K562 (cell line): ENCODE data around the gene NDUFS5. TPM values are rescaled to one million over a fixed set of nuclear protein-coding genes. Genes with fewer than 3 reads are reported as not detected.

Source experiments
- DIDO1 ChIP-seq: fragments of 450-650 bp; IDR thresholded peaks from 2 replicates; pipeline ENCODE4 v1.6.1; 2016; ENCODE audit warnings: low read depth, missing biosample characterization, missing genetic modification characterization
- ELF4 ChIP-seq: fragments of 450-650 bp; formaldehyde crosslinking; IDR thresholded peaks from 2 replicates; pipeline ENCODE4 v1.4.0; 2022; ENCODE audit warnings: missing genetic modification characterization
- ESRRA ChIP-seq: fragments of 450-650 bp; IDR thresholded peaks from 2 replicates; pipeline ENCODE4 v1.6.1; 2014; ENCODE audit warnings: low read depth, mild to moderate bottlenecking, moderate library complexity, borderline replicate concordance
- ETV5 ChIP-seq: sonication (generic); formaldehyde crosslinking; IDR thresholded peaks from 2 replicates; pipeline ENCODE4 v1.4.0; 2020; ENCODE audit warnings: low read depth, mild to moderate bottlenecking, missing genetic modification reagents
- GABPB1 ChIP-seq: sonication (generic); formaldehyde crosslinking; IDR thresholded peaks from 2 replicates; pipeline ENCODE4 v1.8.0; 2022; ENCODE audit warnings: mild to moderate bottlenecking, missing genetic modification reagents
- GTF2E2 ChIP-seq: fragments of 200-800 bp; sonication (Bioruptor generic); IDR thresholded peaks from 2 replicates; pipeline ENCODE4 v1.6.1; 2016; ENCODE audit warnings: missing genetic modification characterization, missing compliant biosample characterization
- HLTF ChIP-seq: fragments of 450-650 bp; IDR thresholded peaks from 2 replicates; pipeline ENCODE4 v1.6.1; 2016
- HNRNPLL ChIP-seq: fragments of 200-400 bp; formaldehyde crosslinking; IDR thresholded peaks from 2 replicates; pipeline ENCODE4 v1.6.1; 2017; ENCODE audit warnings: low read length, low read depth, mild to moderate bottlenecking; ENCODE audit not compliant: poor library complexity, severe bottlenecking
- MIER1 ChIP-seq: fragments of 450-650 bp; IDR thresholded peaks from 2 replicates; pipeline ENCODE4 v1.6.1; 2016; ENCODE audit warnings: antibody characterized with exemption, mild to moderate bottlenecking, low read depth
- POLR3G ChIP-seq: IDR thresholded peaks from 2 replicates; pipeline ENCODE4 v1.6.1; 2011; ENCODE audit not compliant: insufficient read length, insufficient replicate concordance; ENCODE audit errors: extremely low read depth
- RFX7 ChIP-seq: fragments of 250-450 bp; sonication (Bioruptor Pico); IDR thresholded peaks from 2 replicates; pipeline ENCODE4 v1.5.1; 2021; ENCODE audit warnings: mild to moderate bottlenecking
- RHOXF2B ChIP-seq: fragments of 250-450 bp; sonication (Bioruptor Pico); conservative IDR thresholded peaks from 2 replicates; pipeline ENCODE4 v1.5.1; 2021
- SAFB2 ChIP-seq: fragments of 200-400 bp; formaldehyde crosslinking; IDR thresholded peaks from 2 replicates; pipeline ENCODE4 v1.6.1; 2018; ENCODE audit warnings: borderline replicate concordance, low read length, low read depth, moderate library complexity; ENCODE audit not compliant: severe bottlenecking
- SUPT5H ChIP-seq: fragments of 450-650 bp; IDR thresholded peaks from 2 replicates; pipeline ENCODE4 v1.6.1; 2016
- ZNF124 ChIP-seq: sonication (generic); formaldehyde crosslinking; IDR thresholded peaks from 2 replicates; pipeline ENCODE4 v1.8.1; 2022; ENCODE audit warnings: missing genetic modification reagents
- ZNF384 ChIP-seq: IDR thresholded peaks from 2 replicates; pipeline ENCODE4 v1.6.1; 2012; ENCODE audit warnings: low read depth, low read length, improper control_type of control experiment
- polyA plus RNA-seq, 8 experiments: library from polyadenylated mRNA; depleted of rRNA in 4 of 8; stranded (reverse) in 5 of 8; unstranded in 3 of 8; fragments of >200 nt; fragmentation: Nextera tagmentation in 2 of 8; fragmentation: Illumina TruSeq in 1 of 8; extraction: Ambion mirVana in 2 of 8; extraction: Trizol in 1 of 8; gene quantifications; 2 replicates each; pipeline versions ENCODE4 v1.2.1 to v1.2.3, GENCODE V29; 2011 to 2014; ENCODE audit warnings: inconsistent platforms in 1 of 8, missing spikeins in 1 of 8
- total RNA-seq, 7 experiments: library from RNA; depleted of rRNA in 6 of 7; stranded (reverse); fragments of >200 nt in 6 of 7; fragmentation: Illumina TruSeq in 2 of 7; extraction: Trizol in 2 of 7; gene quantifications; 2 replicates each; pipeline versions ENCODE4 v1.2.1 to v1.2.3, GENCODE V29; 2011 to 2021; ENCODE audit warnings: low replicate concordance in 1 of 7
- TF ChIP-seq, protein P1 (sequence below): fragments of 450-650 bp; formaldehyde crosslinking; IDR thresholded peaks from 2 replicates; pipeline ENCODE4 v1.4.0; 2022; ENCODE audit warnings: missing genetic modification characterization
- TF ChIP-seq, protein P2 (sequence below): sonication (generic); formaldehyde crosslinking; IDR thresholded peaks from 2 replicates; pipeline ENCODE4 v1.8.0; 2023; ENCODE audit warnings: mild to moderate bottlenecking, missing genetic modification reagents
- TF ChIP-seq, protein P3 (sequence below): fragments of 250-450 bp; sonication (Bioruptor Pico); IDR thresholded peaks from 2 replicates; pipeline ENCODE4 v1.9.0; 2021; ENCODE audit warnings: mild to moderate bottlenecking, inconsistent platforms

NDUFS5 gene
- total and polyA plus RNA-seq, 9 of the 15 experiments (the other 6 are each of a cell fraction or from before 2014, with no cell fraction given): 499 to 2,737 (median 1,281) TPM

DNA sequence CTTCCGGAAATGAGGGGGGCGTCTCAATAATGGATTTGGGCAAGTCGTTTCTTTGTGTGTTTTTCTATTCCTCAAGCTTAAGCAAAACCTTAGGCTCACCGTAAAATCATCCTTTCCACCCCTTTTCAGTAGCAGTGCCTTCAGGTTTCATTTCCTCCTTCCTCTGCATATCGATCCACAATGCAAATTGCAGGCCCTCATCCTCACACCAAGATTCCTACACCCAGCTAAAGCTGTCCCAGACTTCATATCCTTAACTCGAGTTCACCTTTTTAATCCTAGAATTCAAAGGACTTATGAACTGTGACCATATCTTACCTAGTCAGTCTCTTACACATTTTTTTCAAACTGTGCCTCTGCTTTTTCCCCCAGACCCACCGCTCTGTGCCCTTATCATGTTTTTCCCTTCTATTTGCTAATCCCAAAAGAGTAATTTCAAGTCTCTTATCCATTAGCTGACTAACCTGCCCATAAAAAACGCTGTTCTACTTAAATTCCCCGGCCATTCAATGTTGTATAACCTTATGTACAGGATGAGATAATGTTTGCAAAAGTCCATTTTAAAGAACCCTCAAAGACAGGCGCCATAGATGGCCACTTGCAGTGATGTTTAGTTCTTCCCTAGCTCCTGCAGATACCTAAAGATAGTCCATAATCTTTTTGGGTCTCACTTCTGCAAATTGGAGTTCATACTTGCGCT is 33.6 kb upstream of the NDUFS5 start (continued):
- TF ChIP-seq RFX7 (CRISPR knock-in tag) (no peak), SUPT5H (no peak), ZNF124 (CRISPR knock-in tag) (no peak), HNRNPLL (peak; percentile 12), ZNF384 (no peak), GABPB1 (CRISPR knock-in tag) (peak; percentile 34; the same call in 1 of the 2 replicates), RHOXF2B (CRISPR knock-in tag) (no peak), ESRRA (no peak), MIER1 (0 out of 2 replicates have a peak, but pooled peaks have one; percentile 11), POLR3G (no peak), DIDO1 (no peak), ELF4 (CRISPR knock-in tag) (no peak), ETV5 (CRISPR knock-in tag) (0 out of 2 replicates have a peak, but pooled peaks have one; percentile 28), HLTF (no peak), GTF2E2 (no peak), SAFB2 (no peak)
- TF ChIP-seq, protein P1, sequence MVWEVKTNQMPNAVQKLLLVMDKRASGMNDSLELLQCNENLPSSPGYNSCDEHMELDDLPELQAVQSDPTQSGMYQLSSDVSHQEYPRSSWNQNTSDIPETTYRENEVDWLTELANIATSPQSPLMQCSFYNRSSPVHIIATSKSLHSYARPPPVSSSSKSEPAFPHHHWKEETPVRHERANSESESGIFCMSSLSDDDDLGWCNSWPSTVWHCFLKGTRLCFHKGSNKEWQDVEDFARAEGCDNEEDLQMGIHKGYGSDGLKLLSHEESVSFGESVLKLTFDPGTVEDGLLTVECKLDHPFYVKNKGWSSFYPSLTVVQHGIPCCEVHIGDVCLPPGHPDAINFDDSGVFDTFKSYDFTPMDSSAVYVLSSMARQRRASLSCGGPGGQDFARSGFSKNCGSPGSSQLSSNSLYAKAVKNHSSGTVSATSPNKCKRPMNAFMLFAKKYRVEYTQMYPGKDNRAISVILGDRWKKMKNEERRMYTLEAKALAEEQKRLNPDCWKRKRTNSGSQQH: no peak
- TF ChIP-seq, protein P2, sequence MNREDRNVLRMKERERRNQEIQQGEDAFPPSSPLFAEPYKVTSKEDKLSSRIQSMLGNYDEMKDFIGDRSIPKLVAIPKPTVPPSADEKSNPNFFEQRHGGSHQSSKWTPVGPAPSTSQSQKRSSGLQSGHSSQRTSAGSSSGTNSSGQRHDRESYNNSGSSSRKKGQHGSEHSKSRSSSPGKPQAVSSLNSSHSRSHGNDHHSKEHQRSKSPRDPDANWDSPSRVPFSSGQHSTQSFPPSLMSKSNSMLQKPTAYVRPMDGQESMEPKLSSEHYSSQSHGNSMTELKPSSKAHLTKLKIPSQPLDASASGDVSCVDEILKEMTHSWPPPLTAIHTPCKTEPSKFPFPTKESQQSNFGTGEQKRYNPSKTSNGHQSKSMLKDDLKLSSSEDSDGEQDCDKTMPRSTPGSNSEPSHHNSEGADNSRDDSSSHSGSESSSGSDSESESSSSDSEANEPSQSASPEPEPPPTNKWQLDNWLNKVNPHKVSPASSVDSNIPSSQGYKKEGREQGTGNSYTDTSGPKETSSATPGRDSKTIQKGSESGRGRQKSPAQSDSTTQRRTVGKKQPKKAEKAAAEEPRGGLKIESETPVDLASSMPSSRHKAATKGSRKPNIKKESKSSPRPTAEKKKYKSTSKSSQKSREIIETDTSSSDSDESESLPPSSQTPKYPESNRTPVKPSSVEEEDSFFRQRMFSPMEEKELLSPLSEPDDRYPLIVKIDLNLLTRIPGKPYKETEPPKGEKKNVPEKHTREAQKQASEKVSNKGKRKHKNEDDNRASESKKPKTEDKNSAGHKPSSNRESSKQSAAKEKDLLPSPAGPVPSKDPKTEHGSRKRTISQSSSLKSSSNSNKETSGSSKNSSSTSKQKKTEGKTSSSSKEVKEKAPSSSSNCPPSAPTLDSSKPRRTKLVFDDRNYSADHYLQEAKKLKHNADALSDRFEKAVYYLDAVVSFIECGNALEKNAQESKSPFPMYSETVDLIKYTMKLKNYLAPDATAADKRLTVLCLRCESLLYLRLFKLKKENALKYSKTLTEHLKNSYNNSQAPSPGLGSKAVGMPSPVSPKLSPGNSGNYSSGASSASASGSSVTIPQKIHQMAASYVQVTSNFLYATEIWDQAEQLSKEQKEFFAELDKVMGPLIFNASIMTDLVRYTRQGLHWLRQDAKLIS (CRISPR knock-in tag): no peak
- TF ChIP-seq, protein P3, sequence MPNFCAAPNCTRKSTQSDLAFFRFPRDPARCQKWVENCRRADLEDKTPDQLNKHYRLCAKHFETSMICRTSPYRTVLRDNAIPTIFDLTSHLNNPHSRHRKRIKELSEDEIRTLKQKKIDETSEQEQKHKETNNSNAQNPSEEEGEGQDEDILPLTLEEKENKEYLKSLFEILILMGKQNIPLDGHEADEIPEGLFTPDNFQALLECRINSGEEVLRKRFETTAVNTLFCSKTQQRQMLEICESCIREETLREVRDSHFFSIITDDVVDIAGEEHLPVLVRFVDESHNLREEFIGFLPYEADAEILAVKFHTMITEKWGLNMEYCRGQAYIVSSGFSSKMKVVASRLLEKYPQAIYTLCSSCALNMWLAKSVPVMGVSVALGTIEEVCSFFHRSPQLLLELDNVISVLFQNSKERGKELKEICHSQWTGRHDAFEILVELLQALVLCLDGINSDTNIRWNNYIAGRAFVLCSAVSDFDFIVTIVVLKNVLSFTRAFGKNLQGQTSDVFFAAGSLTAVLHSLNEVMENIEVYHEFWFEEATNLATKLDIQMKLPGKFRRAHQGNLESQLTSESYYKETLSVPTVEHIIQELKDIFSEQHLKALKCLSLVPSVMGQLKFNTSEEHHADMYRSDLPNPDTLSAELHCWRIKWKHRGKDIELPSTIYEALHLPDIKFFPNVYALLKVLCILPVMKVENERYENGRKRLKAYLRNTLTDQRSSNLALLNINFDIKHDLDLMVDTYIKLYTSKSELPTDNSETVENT: no peak
